Right atrium auricular region (tissue), 2 donors: ENCODE data around the gene BICDL1. TPM values are rescaled to one million over a fixed set of nuclear protein-coding genes. Genes with fewer than 3 reads are reported as not detected.
A peak's percentile ranks its signal among the peaks of the same experiment; 100 is the strongest.

ENCODE experiments used
- DNase-seq: peaks from one replicate; pipeline ENCODE4 v3.0.0-alpha.2; 2019; ENCODE audit warnings: low spot score
- H3K27ac ChIP-seq, 2 donors: fragments of 200-600 bp; sonication (generic); 1 replicate in 1 of 2; 2 replicates in 1 of 2; pipeline ENCODE4 v1.5.1; 2016 to 2019
- H3K27me3 ChIP-seq, 2 donors: fragments of 200-600 bp; sonication (generic); one replicate each; pipeline versions ENCODE4 v1.5.1 to v1.6.0; 2017 to 2019
- H3K36me3 ChIP-seq: fragments of 200-600 bp; sonication (generic); one replicate; pipeline ENCODE4 v1.5.1; 2016
- H3K4me1 ChIP-seq, 2 donors: fragments of 200-600 bp; sonication (generic); one replicate each; pipeline versions ENCODE4 v1.5.1 to v1.6.0; 2017 to 2019
- H3K4me3 ChIP-seq, 2 donors: fragments of 200-600 bp; sonication (generic); 1 replicate in 1 of 2; 2 replicates in 1 of 2; pipeline ENCODE4 v1.5.1; 2017 to 2019; ENCODE audit warnings: mild to moderate bottlenecking in 1 of 2, moderate library complexity in 1 of 2
- H3K9me3 ChIP-seq, 2 donors: fragments of 200-600 bp; sonication (generic); one replicate each; pipeline ENCODE4 v1.5.1; 2019
- total RNA-seq, 2 donors: library from RNA; depleted of rRNA; stranded (reverse); fragments of >200 nt; gene quantifications; one replicate each; pipeline ENCODE4 v1.1.0, GENCODE V29; 2016
- TF ChIP-seq, protein P1 (sequence below), 2 donors: fragments of 200-600 bp; sonication (generic); IDR thresholded peaks; one replicate each; pipeline ENCODE4 v1.5.1; 2019; ENCODE audit warnings: antibody characterized with exemption in 2 of 2

Gene BICDL1
- total RNA-seq, 2 donors from 2014 or later, result 9.8 to 47.2 TPM

- Histone ChIP-seq H3K4me3 (no peak overlapping the region), H3K27ac (no peak overlapping the region), H3K9me3 (no peaks in the 10 kb centered on the region), H3K36me3 (peaks cover 33% of the 10 kb centered on the region), H3K27me3 (no peaks in the 10 kb centered on the region), H3K4me1 (no peaks in the 10 kb centered on the region)
- DNase-seq, result no peak
- TF ChIP-seq, protein P1, sequence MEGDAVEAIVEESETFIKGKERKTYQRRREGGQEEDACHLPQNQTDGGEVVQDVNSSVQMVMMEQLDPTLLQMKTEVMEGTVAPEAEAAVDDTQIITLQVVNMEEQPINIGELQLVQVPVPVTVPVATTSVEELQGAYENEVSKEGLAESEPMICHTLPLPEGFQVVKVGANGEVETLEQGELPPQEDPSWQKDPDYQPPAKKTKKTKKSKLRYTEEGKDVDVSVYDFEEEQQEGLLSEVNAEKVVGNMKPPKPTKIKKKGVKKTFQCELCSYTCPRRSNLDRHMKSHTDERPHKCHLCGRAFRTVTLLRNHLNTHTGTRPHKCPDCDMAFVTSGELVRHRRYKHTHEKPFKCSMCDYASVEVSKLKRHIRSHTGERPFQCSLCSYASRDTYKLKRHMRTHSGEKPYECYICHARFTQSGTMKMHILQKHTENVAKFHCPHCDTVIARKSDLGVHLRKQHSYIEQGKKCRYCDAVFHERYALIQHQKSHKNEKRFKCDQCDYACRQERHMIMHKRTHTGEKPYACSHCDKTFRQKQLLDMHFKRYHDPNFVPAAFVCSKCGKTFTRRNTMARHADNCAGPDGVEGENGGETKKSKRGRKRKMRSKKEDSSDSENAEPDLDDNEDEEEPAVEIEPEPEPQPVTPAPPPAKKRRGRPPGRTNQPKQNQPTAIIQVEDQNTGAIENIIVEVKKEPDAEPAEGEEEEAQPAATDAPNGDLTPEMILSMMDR (IDR thresholded peaks at IDR 0.05), result no peak
Measured at GRCh38 chr12:120125029-120125428, 136.0 kb downstream of the BICDL1 start.

GRCh38 chr12:120125792-120126634 is 137.0 kb downstream of the BICDL1 start:
- Histone ChIP-seq H3K9me3 (no peaks in the 10 kb centered on the region), H3K27me3 (no peaks in the 10 kb centered on the region), H3K27ac (peak overlapping the region in 1 of 2 donors; percentile 16), H3K36me3 (peaks cover 43% of the 10 kb centered on the region), H3K4me3 (no peak overlapping the region), H3K4me1 (no peaks in the 10 kb centered on the region)
- no peak for DNase-seq
- TF ChIP-seq, protein P1 (IDR thresholded peaks at IDR 0.05), result no peak

GRCh38 chr12:120126635-120127005 is 137.6 kb downstream of the BICDL1 start:
- Histone ChIP-seq H3K27ac (peak overlapping the region in 1 of 2 donors; percentile 16), H3K36me3 (peaks cover 49% of the 10 kb centered on the region), H3K4me1 (no peaks in the 10 kb centered on the region), H3K9me3 (no peaks in the 10 kb centered on the region), H3K4me3 (no peak overlapping the region), H3K27me3 (no peaks in the 10 kb centered on the region)
- DNase-seq, result peak; percentile 68
- TF ChIP-seq, protein P1 (IDR thresholded peaks at IDR 0.05), result no peak

- no peak for DNase-seq
- Histone ChIP-seq H3K4me3 (no peak overlapping the region), H3K27me3 (no peaks in the 10 kb centered on the region), H3K9me3 (no peaks in the 10 kb centered on the region), H3K27ac (no peak overlapping the region), H3K4me1 (peaks cover 0 to 7% of the 10 kb centered on the region in 2 donors), H3K36me3 (peaks cover 83% of the 10 kb centered on the region)
- TF ChIP-seq, protein P1 (IDR thresholded peaks at IDR 0.05), result no peak
Measured at GRCh38 chr12:120130011-120130410, 141.0 kb downstream of the BICDL1 start.

GRCh38 chr12:120131116-120131515 is 142.1 kb downstream of the BICDL1 start:
- Histone ChIP-seq H3K36me3 (peaks cover 94% of the 10 kb centered on the region), H3K4me1 (peaks cover 0 to 7% of the 10 kb centered on the region in 2 donors)
- DNase-seq, result no peak

More at GRCh38 chr12:120131116-120131515, 142.1 kb downstream of the BICDL1 start:
- Histone ChIP-seq H3K4me3 (no peak overlapping the region), H3K27ac (no peak overlapping the region), H3K27me3 (no peaks in the 10 kb centered on the region), H3K9me3 (no peaks in the 10 kb centered on the region)
- TF ChIP-seq, protein P1 (IDR thresholded peaks at IDR 0.05), result no peak
